ENCODE results near the gene TTC7B. TPM values are rescaled to one million over a fixed set of nuclear protein-coding genes. Genes with fewer than 3 reads are reported as not detected.

TTC7B gene
- total RNA-seq, 4 donors from 2014 or later, result 8.4 to 11.2 (median 9.2) TPM

DNA sequence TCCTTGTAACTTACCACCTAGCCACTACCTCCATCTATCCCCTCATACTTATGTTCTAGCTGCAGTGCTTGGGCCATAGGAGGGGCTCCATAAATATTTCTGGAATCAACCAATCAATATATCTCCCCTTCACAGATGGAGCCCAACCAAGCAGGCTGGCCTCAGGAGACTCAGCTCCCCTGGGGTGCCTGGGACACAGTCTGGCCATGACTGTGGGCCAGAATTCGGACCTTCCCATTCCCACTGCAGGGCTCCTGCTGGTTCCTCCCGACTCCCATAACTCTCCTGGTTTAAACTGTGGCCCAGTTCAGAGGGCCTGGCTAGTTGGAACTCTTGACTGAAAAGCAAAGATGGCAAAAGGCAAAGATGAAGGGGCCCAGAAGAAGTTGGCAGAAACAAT, 13.0 kb downstream of the TTC7B start:
- intact Hi-C loops (cut with DNase I; ENCODE audit: low total_unique reads), result no loop called here
- TF ChIP-seq, protein P1, sequence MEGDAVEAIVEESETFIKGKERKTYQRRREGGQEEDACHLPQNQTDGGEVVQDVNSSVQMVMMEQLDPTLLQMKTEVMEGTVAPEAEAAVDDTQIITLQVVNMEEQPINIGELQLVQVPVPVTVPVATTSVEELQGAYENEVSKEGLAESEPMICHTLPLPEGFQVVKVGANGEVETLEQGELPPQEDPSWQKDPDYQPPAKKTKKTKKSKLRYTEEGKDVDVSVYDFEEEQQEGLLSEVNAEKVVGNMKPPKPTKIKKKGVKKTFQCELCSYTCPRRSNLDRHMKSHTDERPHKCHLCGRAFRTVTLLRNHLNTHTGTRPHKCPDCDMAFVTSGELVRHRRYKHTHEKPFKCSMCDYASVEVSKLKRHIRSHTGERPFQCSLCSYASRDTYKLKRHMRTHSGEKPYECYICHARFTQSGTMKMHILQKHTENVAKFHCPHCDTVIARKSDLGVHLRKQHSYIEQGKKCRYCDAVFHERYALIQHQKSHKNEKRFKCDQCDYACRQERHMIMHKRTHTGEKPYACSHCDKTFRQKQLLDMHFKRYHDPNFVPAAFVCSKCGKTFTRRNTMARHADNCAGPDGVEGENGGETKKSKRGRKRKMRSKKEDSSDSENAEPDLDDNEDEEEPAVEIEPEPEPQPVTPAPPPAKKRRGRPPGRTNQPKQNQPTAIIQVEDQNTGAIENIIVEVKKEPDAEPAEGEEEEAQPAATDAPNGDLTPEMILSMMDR (IDR thresholded peaks at IDR 0.05), result no peak
- TF ChIP-seq POLR2AphosphoS5 (IDR thresholded peaks at IDR 0.05), result no peak
- TF ChIP-seq EP300 (IDR thresholded peaks at IDR 0.05; ENCODE audit: low read depth), result no peak
- no peak for TF ChIP-seq POLR2A (IDR thresholded peaks at IDR 0.05)
- DNase-seq, result no peak
- Histone ChIP-seq H3K36me3 (no peaks in the 10 kb centered on the region), H3K9me3 (no peaks in the 10 kb centered on the region), H3K4me3 (no peak overlapping the region), H3K4me1 (peaks cover 8 to 11% (median 10%) of the 10 kb centered on the region in 4 donors), H3K27ac (no peak overlapping the region), H3K27me3 (no peaks in the 10 kb centered on the region)
- in situ Hi-C loops (cut with MboI; ENCODE audit: low pct_ligation_motif_present in 1 of 4, low pct_unique_long_range_greater_than_20kb in 1 of 4, low sequenced_read_pairs in 3 of 4), result no loop called here
- 93% methylated on average over 2 of the region's 2 CpGs; no CpG with 5 or more reads in 1 of the 2 donors for WGBS, 2 donors (ENCODE audit: low coverage in 1 of 2)

DNA sequence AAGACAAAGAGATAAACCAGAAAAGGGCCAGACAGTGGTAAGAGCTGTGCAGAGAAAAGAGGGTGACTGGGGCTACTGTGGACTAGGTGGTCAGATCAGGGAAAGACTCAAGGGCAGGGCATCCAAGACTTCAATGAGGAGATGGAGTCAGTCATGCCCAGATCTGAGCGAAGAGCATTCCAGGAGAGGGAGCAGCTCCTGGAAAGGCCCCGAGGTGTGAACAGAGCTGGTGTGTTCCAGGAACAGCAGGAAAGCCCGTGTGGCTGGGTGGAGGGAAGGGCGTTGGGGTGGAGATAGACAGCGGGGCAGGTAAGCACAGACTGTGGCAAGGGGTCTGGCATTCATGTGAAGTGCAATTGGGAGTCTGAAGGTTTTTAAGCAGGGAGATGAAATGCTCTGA, 16.8 kb downstream of the TTC7B start:
- in situ Hi-C loops (cut with MboI; ENCODE audit: low pct_ligation_motif_present in 1 of 4, low pct_unique_long_range_greater_than_20kb in 1 of 4, low sequenced_read_pairs in 3 of 4) (no loop called here), intact Hi-C loops (cut with DNase I; ENCODE audit: low total_unique reads) (no loop called here)
- Histone ChIP-seq H3K4me1 (peaks cover 0 to 6% (median 0%) of the 10 kb centered on the region in 4 donors), H3K27me3 (no peaks in the 10 kb centered on the region), H3K36me3 (no peaks in the 10 kb centered on the region), H3K27ac (no peak overlapping the region), H3K4me3 (no peak overlapping the region), H3K9me3 (no peaks in the 10 kb centered on the region)
- WGBS, 2 donors (ENCODE audit: low coverage in 1 of 2), result 76% methylated on average over 5 of the region's 5 CpGs; no CpG with 5 or more reads in 1 of the 2 donors
- no peak for TF ChIP-seq POLR2AphosphoS5 (IDR thresholded peaks at IDR 0.05)
- TF ChIP-seq, protein P1 (IDR thresholded peaks at IDR 0.05), result no peak
- TF ChIP-seq EP300 (IDR thresholded peaks at IDR 0.05; ENCODE audit: low read depth), result no peak
- TF ChIP-seq POLR2A (IDR thresholded peaks at IDR 0.05), result no peak
- no peak for DNase-seq

DNA sequence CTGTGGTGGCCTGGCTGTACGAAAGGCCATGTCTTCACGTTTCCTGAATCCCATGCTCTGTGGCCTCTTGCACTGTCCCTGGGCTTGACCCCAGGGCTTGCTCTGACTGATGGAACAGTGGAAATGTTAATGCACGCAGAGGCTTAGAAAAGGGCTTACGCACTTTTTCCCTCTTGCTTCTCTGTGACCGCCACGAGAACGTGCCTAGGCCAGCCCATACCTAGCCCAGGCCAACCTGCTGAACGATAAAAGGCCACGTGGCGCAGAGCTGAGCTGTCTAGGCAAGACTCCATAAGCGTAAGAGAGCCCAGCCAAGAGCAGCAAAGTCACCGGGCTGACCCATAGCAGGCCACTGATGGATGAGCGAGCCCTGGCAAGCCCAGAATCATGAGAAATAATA, 18.3 kb downstream of the TTC7B start:
- no peak for TF ChIP-seq POLR2A (IDR thresholded peaks at IDR 0.05)
- TF ChIP-seq, protein P1 (IDR thresholded peaks at IDR 0.05), result no peak
- TF ChIP-seq POLR2AphosphoS5 (IDR thresholded peaks at IDR 0.05), result no peak
- no peak for TF ChIP-seq EP300 (IDR thresholded peaks at IDR 0.05; ENCODE audit: low read depth)
- Histone ChIP-seq H3K9me3 (no peaks in the 10 kb centered on the region), H3K4me3 (no peak overlapping the region), H3K4me1 (peaks cover 0 to 6% (median 0%) of the 10 kb centered on the region in 4 donors), H3K27me3 (no peaks in the 10 kb centered on the region), H3K36me3 (no peaks in the 10 kb centered on the region), H3K27ac (no peak overlapping the region)
- in situ Hi-C loops (cut with MboI; ENCODE audit: low pct_ligation_motif_present in 1 of 4, low pct_unique_long_range_greater_than_20kb in 1 of 4, low sequenced_read_pairs in 3 of 4), result no loop called here
- DNase-seq, result no peak
- intact Hi-C loops (cut with DNase I; ENCODE audit: low total_unique reads), result no loop called here
- 88 to 97% methylated on average over 6 to 13 of the region's 13 CpGs for WGBS, 2 donors (ENCODE audit: low coverage in 1 of 2)

DNA sequence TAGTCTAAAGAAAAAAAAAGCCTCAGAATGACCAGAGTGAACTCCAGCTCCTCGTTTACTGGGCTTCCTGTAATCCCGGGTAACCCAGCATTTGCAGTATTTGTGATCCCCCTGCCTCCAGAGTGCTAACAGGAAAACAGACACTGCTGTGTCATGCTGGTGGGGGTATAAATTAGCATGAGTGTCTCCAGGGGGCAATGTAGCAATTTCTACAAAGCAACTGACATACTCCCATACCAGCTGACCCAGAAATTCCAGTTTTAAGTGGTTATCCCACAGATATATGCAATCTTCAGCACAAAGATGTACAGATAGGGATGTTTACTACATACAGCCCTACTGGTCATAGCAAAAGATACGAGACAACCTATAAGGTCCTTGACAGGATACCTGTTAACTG, 18.8 kb downstream of the TTC7B start:
- in situ Hi-C loops (cut with MboI; ENCODE audit: low pct_ligation_motif_present in 1 of 4, low pct_unique_long_range_greater_than_20kb in 1 of 4, low sequenced_read_pairs in 3 of 4) (no loop called here), intact Hi-C loops (cut with DNase I; ENCODE audit: low total_unique reads) (no loop called here)
- Histone ChIP-seq H3K4me3 (no peak overlapping the region), H3K9me3 (no peaks in the 10 kb centered on the region), H3K36me3 (no peaks in the 10 kb centered on the region), H3K27ac (no peak overlapping the region), H3K27me3 (no peaks in the 10 kb centered on the region), H3K4me1 (peaks cover 0 to 6% (median 0%) of the 10 kb centered on the region in 4 donors)
- 60 to 77% methylated on average over 2 to 3 of the region's 3 CpGs for WGBS, 2 donors (ENCODE audit: low coverage in 1 of 2)
- TF ChIP-seq, protein P1 (IDR thresholded peaks at IDR 0.05), result no peak
- TF ChIP-seq POLR2AphosphoS5 (IDR thresholded peaks at IDR 0.05), result no peak
- TF ChIP-seq POLR2A (IDR thresholded peaks at IDR 0.05), result no peak
- no peak for TF ChIP-seq EP300 (IDR thresholded peaks at IDR 0.05; ENCODE audit: low read depth)
- no peak for DNase-seq
